GM21576 (cell line): ENCODE results near the gene IL1R1.
"Not testable (repeated sequence)": the region's sequence is repeated elsewhere in the genome, so short reads cannot be mapped to it uniquely, and the experiment has no call there.

Experiments
- ATAC-seq: cut with Tn5 transposase; IDR thresholded peaks from one replicate; pipeline ENCODE4 v1.9.1; 2021; ENCODE audit warnings: mild to moderate bottlenecking, moderate library complexity; ENCODE audit not compliant: unreplicated experiment

Gene IL1R1, protein sequence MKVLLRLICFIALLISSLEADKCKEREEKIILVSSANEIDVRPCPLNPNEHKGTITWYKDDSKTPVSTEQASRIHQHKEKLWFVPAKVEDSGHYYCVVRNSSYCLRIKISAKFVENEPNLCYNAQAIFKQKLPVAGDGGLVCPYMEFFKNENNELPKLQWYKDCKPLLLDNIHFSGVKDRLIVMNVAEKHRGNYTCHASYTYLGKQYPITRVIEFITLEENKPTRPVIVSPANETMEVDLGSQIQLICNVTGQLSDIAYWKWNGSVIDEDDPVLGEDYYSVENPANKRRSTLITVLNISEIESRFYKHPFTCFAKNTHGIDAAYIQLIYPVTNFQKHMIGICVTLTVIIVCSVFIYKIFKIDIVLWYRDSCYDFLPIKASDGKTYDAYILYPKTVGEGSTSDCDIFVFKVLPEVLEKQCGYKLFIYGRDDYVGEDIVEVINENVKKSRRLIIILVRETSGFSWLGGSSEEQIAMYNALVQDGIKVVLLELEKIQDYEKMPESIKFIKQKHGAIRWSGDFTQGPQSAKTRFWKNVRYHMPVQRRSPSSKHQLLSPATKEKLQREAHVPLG

DNA sequence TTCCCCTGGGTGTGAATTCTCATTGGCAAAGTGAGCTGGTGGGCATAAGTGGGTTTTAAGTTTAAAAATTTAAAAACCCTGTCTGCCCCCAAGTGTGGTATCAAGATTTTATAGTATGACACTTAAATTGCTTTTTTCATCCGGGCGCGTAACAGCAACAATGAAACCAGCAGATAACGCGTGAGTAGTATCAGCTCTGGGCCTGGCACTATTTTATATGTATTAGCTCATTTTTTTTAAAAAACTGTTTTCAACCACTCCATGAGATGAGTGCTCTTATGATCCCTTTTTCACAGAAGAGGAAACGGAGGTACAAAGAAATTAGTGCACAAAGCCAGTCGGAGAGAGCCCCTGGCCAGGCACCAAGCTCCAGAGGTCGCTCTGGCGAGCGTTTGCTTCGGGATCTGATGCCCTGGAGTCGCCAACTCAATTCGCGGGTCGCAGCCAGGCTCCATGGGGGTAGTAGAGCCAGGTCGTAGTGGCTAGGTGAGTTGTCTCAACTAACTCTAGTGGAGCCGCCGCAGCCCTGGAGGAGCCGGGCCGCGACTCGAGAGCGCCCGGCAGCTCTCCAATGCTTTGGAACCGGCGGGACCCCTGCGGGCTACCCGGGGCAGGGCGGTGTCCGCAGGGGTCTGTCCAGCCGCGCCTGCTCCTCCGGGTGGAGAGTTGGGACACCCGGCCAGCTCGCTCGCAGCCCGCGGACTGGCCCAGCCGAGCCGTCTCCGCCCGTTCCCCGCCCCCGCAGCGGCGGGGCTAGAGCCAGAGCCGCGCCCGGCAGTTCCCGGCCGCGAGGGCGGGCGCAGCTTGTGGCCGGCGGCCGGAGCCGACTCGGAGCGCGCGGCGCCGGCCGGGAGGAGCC, at the start of gene IL1R1:
TSS of gene IL1R1 (plus strand) at position 777 of the 859 bp plus-strand sequence. CDS start 14,979 bp downstream, outside the sequence.
- ATAC-seq: no peak

DNA sequence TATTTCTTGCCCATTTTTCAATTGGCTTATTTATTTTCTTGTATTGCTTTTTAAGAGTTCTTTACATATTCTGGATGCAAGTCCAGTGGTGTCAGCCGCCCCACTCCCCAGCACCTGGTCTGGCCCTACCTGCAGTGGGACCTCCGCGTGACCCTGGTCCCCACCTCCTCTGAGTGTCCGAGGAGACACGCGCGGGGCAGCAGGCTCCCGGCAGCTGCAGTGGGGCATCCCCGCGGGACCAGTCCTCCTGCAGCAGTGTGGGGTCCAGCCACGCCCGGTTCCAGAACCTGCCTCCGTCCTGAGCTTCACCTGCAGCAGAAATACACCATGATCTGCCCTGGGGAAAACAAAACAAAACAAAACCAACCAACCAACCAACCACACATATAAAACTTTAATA, 48.9 kb upstream of the IL1R1 start:
- no peak for ATAC-seq

- no peak for ATAC-seq
Observed at GRCh38 chr2:102094917-102095316, 47.6 kb upstream of the IL1R1 start.

GRCh38 chr2:102096103-102096502, 46.4 kb upstream of the IL1R1 start:
- ATAC-seq: no peak

- ATAC-seq: no peak
Observed at GRCh38 chr2:102098756-102099155, 43.8 kb upstream of the IL1R1 start.

DNA sequence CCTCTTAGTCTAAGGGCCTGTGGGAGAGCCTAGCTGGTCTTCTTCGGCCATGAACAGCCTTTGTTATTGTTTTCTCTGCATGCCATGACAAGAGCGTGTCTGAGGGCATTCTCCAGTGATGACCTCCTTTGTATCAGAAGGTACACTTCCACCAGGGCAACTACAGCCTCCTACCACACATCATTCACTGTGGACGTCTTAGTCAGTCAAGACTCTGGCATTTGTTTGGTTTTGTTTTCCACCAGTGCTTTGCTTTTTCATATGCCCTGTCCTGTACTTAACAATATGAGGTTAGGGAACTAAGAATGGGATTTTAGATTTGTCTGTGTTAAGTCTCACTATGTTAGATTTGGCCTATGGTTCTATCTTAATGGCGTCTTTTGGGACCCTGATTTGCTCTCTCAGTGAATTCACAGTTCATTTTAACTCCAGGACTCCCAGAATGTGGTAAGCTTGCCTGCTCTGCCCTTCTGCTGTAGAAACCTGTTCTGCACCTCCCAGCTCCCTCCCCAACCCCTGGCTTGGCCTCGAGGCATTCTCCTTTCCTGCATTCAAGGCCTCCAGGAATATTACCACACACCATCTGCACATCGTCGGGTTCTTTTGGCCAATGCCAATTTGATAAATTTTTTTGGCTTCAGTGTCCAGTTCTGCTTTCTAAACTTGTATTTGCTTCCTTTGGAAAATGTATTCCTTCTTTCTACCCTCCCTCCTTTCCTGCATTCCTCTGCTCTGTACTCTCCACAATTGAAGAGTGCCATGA, 42.8 kb upstream of the IL1R1 start:
- ATAC-seq: no peak

DNA sequence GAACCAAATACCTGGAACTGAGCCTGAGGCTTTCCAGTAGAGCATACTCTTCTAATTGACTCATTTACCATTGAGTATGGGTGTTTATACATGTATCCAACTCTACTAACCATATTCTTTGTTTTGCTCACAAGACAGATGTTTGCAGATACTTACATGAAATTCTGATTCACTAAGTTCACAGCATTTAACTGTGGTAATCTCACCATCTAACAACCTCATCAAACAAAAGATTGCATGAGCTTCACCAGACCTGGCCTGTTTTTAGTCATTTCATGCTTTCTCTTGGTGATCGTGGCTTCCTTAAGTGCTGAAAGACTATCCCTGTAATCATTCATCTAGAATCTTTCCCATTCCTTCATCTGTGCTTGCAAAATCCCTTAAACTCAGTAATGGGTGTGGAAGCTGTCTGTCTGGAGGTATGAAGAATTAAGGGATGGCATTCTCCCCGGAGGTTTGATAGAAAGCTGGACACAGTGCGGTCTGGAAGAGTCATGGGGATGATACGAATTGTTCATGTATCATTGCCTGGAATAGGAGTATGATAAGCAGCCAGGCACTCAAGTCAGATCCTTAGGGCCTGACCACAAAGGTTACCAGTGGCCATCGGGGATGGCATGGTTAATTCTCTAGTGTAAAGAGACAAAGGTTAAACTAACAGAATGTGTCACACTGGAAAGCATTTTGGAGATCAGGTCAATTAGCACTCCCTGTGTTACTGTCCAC, 42.0 kb upstream of the IL1R1 start:
- ATAC-seq: no peak

GRCh38 chr2:102101097-102101848, 41.3 kb upstream of the IL1R1 start:
- ATAC-seq: no peak

DNA sequence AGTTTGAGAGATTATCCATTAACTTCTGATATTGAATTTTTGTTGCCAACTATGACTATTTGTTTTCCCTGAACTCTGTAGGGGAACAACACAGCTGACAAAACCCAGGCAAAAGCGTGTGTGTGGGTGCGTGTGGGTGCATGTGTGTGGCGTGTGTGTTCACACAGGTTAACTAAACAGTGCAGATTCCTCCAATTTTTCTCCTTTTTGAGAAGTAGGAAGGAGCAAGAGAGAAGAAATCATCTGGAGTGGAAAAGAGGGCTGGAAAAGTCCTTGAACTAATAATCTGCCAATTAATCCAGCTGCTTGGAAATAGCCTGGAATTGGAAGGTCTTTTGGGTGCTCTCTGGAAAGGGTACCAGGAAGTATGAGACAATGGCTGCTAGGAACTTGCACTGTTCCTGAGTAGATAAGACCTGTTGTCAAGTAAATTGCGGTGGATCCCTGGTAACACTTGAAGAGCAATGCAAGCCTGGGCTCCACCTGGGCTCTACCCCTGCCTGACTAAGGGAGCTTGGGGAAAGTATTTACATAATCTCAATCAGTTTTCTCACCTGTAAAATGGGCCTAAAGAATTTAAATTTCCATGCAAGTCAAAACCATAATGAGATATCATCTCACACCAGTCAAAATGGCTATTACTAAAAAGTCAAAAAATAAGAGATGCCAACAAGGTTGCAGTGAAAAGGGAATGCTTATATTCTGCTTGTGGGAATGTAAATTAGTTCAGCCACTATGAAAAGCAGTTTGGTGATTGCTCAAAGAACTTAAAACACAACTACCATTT, 40.5 kb upstream of the IL1R1 start:
- no peak for ATAC-seq

DNA sequence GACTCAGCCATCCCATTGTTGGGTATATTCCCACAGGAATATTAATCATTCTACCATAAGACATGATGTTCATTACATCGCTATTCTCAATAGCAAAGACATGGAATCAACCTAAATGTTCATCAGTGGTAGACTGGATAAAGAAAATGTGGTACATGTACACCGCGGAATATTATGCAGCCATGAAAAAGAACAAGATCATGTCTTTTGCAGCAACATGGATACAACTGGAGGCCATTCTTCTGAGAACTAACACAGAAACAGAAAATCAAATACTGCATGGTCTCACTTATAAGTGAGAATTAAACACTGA, 40.0 kb upstream of the IL1R1 start:
- ATAC-seq: not testable (repeated sequence)

DNA sequence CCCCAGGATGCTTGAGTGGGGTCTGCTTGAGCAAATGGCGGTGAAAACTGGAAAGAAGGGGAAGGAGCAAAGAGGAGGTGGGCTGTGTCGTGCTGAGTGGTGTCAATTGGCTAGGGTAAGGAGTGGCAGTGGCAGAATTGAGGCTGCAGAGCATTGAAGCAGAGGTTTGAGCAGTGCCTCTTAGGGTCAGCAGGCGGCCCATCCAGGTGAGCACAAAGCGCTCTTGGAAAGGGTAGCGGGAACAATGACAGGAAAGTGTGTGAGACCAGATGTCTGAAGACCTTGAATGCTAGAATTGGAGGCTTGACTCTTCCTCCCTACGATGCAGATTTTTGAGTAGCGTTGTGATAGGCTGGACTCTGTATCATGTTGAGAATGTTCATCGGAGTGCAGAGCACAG, 39.3 kb upstream of the IL1R1 start:
- ATAC-seq: no peak

- ATAC-seq: peak; percentile 86
Observed at GRCh38 chr2:102103992-102104871, 38.3 kb upstream of the IL1R1 start.

DNA sequence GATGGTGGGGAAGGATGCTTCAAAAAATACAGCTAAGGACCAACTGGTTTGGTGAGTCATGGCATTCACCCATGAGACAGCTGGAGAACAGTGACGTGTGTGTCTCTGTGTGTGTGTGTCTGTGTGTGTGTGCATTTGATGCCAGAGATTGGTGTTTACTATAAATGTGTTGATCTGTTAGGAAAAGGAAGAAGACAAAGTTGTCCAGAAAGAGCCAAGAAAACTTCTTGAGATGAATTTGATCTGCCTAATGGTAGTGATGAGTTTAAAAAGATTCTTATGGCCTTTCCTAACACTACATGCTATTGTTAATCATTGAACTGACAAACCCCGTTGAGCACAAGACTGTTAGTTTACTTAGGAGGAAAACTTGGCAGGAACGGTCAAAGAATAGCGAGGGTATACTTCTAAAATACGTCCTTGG, 36.4 kb upstream of the IL1R1 start:
- no peak for ATAC-seq

- not testable (repeated sequence) for ATAC-seq
Observed at GRCh38 chr2:102106813-102107740, 35.5 kb upstream of the IL1R1 start.

- ATAC-seq: no peak
Observed at GRCh38 chr2:102107741-102108070, 34.8 kb upstream of the IL1R1 start.

DNA sequence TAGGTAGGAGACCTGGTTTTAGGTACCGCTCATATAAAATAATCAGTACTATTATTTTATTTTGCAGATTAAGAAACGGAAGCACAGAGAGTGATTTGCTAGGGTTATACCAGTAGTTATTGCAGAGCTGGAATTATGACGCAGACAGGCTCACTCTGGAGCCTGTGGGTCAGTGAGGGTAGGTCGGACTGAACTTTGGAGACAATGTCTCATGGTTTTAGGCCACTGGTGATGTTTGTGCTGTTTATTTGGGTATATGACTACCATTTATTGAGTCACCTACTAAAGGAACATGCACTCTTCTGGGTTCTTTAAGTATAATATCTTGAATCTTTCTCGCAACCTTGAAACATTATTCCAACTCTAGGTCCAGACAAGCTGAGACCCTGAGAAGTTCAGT, 33.5 kb upstream of the IL1R1 start:
- no peak for ATAC-seq

DNA sequence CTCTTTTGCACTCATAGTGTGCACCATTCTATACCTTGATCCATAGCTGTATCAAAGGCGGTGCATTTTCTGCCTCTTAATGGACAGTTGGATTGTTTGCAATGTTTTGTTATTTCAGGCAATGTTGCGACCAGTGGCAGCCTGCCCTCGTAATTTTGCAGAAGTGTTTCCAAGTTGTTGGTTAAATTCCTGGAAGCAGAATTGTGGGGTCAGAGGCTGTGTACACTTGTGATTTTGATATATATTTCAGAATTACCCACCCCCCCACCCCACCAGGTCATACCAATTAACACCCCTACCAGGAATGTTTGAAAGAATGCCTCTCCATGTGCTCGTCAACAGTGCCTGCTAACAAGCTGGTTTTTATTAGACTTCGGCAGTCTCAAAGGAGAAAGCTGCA, 32.4 kb upstream of the IL1R1 start:
- ATAC-seq: no peak
